GM04503 (cell line): ENCODE data around the gene PERM1.
"Not testable (repeated sequence)": the region's sequence is repeated elsewhere in the genome, so short reads cannot be mapped to it uniquely, and the experiment has no call there.

ENCODE experiments used
- DNase-seq: peaks from one replicate; pipeline ENCODE4 v3.0.0-alpha.2; 2012; ENCODE audit warnings: low read depth

PERM1 gene

DNA sequence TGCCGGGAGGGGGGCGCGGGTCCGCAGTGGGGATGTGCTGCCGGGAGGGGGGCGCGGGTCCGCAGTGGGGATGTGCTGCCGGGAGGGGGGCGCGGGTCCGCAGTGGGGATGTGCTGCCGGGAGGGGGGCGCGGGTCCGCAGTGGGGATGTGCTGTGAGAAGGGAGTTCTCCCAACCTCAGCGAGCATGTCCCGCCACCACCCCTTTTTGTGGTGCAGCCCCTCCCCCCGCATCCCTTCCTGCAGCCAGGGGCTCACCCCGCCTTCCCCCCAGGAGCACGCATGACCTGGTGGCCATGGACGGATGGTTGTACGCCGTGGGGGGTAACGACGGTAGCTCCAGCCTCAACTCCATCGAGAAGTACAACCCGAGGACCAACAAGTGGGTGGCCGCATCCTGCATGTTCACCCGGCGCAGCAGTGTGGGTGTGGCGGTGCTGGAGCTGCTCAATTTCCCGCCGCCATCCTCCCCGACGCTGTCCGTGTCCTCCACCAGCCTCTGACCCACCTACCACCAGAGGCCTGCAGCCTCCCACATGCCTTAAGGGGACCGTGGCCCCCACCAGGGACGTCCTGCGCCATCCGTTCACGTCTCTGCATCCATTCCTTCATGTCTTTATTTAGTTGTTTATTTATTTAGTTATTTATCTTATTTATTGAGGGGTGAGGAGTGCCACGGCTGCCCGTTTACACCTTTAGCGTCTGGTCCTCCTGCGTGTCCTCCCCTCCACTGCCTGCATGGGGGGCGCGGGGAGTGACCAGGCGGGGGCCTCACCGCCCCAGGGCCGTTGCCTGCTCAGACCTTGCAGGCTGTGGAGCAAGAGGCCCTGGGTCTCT lies 17.0 kb downstream of the PERM1 start:
- DNase-seq, result no peak

DNA sequence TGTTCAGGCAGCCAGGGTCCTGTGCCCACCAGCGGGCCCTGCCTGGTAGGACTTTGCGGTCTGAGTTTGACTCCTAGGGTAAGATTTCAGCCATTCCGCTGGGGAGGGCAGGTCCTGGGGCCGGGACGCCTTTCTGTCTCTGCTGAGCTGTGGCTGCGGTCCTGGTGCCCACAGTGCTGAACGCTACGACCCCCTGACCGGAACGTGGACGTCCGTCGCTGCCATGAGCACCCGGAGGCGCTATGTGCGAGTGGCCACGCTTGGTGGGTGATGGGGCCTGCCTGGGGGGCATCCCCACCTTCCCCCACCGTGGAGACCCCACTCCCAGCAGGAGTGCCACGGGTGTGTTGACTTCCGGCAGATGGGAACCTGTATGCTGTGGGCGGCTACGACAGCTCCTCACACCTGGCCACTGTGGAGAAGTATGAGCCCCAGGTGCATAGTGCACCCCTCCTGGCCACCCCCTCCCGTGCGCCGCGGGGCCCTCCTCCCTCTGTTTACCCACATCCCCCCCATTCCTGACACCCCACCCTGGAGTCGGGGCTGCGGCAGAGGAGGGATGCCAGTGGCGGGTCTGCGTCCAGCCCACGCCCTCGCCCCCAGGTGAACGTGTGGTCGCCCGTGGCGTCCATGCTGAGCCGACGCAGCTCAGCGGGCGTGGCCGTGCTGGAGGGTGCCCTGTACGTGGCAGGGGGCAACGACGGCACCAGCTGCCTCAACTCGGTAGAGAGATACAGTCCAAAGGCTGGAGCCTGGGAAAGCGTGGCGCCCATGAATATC lies 18.0 kb downstream of the PERM1 start:
- no peak for DNase-seq

DNA sequence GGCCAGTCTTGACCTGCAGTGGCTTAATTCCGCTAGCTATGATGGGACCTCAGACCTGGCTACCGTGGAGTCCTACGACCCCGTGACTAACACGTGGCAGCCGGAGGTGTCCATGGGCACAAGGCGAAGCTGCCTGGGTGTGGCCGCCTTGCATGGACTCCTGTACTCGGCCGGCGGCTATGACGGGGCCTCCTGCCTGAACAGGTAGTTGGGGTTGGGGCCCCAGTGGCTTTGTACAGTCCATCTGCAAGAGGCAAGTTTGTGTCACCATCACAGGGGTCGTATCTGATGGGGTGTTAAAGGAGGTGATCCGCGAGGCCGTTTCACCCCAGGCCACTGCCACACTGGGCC lies 18.6 kb downstream of the PERM1 start:
- DNase-seq, result no peak

DNA sequence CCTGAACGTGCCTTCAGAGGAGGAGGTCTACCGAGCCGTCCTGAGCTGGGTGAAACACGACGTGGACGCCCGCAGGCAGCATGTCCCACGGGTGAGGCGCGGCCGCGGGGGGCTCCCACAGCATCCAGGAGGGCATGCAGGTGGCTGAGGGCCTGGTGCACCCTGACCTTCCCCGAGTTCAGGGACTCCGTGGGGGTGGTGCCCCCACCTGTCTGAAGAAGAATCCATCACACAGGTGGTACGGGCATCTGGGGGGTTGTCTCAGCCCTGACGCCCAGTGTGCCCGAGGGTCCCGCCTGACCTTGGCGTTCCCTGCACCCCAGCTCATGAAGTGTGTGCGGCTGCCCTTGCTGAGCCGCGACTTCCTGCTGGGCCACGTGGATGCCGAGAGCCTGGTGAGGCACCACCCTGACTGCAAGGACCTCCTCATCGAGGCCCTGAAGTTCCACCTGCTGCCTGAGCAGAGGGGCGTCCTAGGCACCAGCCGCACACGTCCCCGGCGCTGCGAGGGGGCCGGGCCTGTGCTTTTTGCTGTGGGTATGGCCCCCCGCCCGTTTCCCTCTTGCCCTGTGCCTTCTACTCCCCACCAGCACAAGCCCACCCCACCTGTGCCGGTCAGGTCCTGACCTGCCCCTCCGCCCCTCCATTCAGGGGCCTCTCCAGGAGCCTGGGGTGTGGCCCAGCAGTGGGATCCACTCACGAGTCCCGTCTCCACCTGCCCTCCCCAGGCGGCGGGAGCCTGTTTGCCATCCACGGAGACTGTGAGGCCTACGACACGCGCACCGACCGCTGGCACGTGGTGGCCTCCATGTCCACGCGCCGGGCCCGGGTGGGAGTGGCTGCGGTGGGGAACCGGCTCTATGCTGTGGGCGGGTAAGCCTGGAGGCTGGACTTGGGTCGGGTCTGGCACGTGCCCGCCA lies 19.3 kb downstream of the PERM1 start:
- no peak for DNase-seq

DNA sequence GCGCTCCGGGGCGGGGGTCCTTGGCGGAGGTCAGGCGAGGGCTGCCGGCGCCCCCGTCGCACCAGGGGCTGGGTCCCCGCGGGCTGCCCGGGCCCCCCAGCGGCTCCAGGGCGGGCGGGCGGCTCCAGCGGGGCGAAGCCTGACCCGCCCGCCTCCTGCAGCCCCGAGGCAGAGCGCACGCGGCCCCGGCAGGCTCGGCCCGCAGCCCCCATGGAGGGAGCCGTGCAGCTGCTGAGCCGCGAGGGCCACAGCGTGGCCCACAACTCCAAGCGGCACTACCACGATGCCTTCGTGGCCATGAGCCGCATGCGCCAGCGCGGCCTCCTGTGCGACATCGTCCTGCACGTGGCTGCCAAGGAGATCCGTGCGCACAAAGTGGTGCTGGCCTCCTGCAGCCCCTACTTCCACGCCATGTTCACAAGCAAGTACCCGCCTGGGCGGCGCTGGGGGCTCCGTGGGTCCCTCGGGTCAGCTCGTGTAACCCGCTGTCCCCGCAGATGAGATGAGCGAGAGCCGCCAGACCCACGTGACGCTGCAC lies 20.7 kb downstream of the PERM1 start:
- DNase-seq, result no peak

DNA sequence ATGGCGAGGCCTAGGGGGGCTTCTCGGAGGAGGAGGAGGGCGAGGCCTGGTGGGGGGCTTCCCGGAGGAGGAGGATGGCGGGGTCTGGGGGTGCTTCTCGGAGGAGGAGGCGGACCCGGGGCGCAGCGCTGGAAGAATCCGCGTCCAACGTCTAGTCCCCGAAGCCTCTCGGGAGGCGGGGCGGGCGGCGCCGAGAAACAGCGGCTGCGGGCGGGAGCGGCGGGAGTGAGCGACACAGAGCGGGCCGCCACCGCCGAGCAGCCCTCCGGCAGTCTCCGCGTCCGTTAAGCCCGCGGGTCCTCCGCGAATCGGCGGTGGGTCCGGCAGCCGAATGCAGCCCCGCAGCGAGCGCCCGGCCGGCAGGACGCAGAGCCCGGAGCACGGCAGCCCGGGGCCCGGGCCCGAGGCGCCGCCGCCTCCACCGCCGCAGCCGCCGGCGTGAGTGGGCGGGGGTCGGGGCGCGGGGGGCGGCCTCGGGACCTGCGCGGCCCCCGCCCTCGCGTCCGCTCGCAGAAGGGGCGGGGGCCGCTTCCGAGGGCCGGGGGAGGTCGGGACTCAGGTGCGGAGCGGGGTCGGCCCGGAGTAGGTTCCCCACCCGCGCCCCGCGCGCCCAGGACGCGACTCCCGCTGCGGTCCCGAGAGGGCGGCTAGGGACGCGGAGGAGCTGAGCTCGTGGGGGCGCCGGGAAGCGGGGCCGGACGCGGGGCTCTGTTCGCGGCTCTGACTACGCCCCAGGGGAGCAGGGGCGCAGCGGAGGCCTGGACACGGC lies 21.3 kb downstream of the PERM1 start, which contains the start of gene KLHL17:
Gene KLHL17 (plus strand): TSS at position 222 of the 769 bp plus-strand sequence. CDS start 110 bp downstream, at position 332.
- no peak for DNase-seq

DNA sequence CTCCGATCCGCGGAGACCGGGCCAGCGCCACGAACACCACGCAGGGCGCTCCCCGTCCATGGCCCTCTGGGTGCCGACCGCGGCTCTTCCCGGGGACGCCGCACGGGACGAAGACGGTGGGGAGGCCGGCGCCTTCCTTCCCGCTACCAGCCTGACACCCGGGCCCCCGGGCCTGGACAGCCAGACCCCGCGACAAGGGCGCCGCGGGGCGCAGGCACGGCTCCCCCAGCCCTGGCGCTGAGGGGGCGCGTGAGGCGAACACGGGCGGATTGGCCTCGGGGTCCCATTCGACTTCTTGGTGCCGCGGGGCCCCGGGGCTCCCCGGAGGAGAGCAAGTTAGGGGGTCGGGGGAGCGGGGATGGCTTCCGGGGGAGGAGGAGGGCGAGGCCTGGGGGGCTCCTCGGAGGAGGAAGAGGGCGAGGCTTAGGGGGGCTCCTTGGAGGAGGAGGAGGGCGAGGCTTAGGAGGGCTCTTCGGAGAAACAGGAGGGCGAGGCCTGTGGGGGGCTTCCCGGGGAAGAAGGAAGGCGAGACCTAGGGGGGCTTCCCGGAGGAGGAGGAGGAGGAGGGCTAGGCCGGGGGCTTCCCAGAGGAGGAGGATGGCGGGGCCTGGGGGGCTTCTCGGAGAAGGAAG lies 22.0 kb downstream of the PERM1 start:
- DNase-seq, result no peak

DNA sequence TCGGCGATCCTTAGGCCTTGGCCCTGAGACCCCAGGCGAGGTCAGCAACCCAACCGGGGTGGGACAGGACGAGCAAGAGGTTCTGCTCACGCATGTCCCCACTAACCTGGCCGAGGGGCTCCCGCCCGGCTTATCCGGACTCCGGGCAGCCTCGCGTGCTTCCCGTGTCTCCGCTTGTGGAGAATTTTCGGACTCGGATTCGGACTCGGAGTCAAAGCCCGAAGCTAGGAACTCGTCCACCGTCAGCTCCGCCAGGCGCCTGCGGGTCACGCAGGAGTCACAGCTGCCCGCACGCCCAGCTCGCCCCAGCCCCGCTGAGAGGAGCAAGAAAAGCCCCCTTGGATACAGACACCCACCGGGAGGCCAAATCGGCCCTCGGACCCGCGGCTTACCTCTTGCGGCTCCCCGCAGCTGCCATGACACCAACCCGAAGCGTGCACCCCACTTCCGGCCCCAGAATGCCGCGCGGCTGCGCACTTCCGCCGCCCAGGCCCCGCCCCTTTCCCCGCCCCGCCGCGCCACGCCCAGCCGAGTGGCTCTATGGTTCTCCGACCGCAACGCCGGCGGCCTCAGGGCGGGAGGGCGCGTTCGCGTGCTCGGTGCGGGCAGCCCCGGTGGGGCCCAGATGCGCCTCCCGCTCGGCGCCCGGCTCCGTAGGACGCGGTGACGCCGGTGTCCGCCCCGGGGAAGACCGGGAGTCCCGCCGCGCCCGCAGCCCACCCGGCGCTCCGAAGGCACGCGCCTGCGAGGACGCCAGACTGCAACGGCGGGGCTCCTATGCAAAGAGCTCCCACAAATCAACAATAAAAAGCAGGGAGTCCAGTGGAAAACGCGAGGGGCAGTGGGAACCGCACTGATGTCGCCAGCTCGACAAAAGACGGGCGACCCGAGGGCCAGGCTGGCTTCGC lies 22.8 kb downstream of the PERM1 start, which contains the start of gene NOC2L:
Gene NOC2L (minus strand): TSS at position 434 of the 908 bp plus-strand sequence. CDS start 16 bp downstream, at position 418.
- DNase-seq, result no peak

DNA sequence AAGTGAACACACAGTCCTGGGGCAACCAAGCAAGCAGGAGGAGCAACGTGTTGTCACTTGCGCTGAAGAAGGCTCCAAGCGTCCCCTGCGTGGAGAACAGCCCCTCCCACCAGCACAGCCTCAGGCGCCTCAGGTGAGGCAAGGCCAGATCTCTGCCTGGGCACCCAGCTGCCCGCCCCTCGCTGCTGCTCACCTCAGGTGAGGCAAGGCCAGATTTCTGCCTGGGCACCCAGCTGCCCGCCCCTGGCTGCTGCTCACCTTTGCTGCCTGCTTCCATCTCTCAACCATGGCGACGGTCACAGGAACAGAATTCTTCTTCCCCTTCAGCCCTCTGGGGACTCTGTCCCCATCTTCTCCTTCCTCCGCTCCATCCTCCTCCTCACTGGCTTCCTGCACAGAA lies 25.3 kb downstream of the PERM1 start:
- no peak for DNase-seq

DNA sequence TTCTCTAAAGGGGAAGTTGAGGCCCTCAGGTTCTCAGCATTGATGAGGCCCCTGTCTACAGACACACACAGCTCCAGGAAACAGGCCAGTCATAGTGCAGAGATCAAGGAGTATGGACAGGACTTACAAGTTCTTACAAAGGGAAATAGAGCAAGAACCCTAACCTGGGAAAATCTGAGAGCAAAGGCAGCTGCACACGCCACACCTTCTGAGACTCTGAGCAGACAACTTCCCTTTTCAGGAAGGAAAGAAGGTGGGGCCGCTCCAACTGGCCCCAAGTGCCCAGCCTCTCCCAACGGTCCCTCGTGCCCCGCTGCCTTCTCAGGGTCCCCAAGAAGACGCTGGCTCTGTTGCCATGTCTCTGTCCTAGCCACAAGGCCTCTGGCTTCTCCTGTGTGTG lies 26.4 kb downstream of the PERM1 start:
- DNase-seq, result no peak

DNA sequence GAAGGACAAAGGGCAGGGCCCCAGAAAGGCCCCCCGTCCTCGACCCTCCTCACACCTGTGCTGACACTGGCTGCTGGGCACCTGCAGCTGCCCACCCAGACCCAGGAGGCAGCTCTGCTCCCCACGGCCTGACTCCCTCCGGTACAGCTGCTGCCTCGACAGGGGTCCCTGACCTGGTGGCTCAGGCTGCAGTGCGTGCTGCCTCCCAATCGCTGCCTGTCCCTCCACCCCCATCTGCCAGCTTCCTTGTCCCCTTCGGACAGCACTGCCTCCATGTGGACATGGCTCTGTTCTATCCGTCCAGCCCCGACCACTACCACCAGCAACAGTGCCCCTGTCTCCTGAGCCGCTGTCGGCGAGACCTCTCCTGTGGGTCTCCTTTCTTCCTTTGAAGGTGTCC lies 27.0 kb downstream of the PERM1 start:
- no peak for DNase-seq

DNA sequence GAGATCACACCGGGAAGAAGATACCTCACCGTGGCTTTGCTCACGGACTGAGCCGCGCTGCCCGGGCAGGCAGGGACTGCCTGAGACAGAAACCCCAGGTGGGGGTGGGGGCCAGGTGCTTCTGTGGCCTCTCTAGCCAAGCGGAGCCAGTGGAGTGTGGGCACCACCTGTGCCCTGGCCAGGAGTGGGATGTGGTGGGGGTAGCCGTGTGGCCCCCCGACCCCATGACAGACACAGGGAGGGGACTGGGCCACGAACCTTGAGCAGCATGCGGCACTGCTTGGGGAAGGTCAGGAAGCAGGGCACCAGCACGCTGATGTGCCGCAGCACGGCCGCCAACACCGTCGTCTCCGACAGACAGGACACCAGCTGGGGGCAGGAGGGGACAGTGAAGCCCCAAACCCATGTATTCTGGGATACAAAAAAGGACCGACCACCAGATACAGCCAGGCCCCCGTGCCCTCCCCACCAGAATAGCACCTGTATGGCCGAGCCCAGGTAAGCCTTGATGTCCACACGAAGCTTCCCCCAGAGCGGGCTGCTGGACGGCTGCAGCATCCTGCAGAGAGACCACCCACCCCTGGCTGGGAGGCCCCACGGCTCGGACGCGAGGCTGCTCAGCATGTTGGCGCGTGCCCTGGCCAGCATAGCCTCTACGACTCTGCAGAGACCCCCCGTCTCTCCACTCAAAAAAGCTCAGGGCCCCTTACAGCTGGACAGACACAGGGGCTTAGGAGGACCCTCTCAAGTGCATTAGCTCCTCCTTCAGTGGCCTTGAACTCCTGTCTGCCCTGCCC lies 28.2 kb downstream of the PERM1 start:
- DNase-seq, result no peak

DNA sequence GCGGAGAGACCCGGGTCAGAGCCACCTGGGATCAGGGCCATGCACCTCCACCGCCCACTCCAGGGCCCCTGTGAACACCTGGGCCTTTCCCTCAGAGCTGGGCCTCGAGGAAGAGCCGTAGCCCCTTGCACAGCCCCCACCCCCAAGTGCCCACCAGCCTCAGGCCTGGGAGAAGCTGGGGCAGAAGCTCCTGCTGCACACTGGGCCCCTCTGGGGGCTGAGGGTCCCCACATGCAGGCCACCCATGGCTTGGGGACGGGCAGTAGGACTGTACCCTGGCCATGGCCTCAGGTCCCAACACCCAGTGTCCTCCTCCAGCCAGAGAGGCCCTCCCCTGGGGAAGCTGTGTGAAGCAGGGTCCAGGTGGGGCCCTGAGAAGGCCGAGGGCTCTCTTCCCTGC lies 29.3 kb downstream of the PERM1 start:
- DNase-seq, result no peak

DNA sequence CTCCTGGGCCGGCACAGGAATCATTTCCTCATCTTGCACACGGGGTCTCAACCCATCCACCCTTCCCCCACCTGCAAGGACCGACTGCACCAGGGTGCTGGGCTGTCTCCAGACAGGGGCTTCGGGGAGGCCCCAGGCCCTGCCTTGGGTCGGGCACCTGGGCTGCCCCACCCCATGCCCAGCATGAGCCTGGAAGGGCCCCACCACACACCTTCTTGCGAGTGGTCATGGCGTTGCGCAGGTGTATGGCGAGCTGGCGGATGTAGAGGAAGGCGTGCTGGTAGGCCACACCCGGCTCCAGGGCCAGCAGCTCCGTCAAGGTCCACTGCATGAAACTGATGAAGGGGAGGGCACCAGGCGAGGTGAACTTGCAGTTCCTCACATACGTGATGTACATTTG lies 29.7 kb downstream of the PERM1 start:
- no peak for DNase-seq

DNA sequence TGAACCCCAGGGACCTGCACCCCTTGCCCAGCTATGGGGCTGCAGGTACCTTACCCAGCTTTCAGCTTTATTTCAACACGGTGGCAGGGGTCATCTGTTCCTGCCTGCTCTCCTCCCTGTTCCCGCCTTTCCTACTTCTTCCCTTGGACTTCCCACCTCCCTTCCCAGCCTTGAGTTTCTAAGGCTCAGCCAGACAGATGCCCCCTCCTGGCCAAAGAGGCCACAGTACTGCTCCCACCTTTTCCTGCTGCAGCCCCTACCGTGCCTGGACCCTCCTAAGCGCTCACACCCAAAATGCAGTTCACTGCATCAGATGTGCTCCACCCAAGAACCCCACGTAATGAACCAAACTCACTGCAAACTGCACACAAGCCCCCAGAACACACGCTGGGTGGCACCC lies 30.5 kb downstream of the PERM1 start:
- no peak for DNase-seq

DNA sequence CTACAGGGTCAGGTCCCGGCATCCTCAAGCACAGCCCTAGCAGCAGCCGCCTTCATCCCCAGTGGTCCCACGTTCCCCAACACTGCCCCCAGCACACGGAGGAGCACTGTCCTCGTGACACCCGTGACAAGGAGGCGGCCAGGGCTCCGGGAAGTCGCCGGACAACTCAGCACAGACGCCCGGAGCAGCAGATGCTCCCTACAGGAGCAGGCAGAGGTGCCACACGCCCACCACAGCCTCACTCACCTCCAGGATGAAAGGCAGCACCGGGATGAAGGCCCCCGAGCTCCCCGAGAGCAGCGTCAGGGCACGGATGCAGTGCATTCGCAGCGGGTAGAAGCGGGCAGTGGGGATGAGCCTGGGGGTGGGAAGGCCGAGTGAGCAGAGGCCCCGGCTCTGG lies 31.0 kb downstream of the PERM1 start:
- DNase-seq, result no peak

DNA sequence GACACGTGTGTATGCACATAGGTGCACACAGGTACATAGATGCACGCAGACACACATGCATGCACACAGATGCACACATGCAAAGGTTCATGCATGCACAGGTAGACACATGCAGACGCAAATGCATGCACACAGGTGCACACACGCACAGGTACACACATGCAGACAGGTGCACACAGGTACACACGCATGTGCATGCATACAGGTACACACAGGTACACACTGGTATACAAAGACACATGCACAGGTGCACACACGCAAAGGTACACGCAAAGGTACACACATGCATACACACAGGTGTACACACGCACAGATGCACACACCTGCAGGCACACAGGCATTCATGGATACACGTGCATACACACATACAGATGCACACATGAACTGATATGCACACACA lies 31.6 kb downstream of the PERM1 start:
- no peak for DNase-seq

DNA sequence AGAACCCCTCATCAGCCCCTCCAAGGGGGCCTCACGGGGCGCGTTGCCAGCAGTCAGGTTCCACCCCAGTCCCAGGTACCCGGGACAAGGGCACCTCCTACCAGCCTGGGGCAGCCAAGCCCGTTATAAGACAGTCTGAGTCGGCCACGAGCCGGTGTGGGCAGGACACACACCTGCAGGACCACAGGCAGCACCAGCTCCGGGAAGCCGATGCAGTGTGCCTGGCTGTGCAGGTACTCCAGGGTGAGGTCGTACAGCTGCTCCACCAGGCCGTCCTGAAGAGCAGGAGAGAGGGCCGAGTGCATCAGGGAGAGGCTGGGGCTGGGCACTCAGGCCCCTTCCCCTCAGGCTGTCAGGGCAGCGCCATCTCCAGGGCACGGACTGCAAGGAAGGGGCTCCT lies 33.9 kb downstream of the PERM1 start:
- no peak for DNase-seq

DNA sequence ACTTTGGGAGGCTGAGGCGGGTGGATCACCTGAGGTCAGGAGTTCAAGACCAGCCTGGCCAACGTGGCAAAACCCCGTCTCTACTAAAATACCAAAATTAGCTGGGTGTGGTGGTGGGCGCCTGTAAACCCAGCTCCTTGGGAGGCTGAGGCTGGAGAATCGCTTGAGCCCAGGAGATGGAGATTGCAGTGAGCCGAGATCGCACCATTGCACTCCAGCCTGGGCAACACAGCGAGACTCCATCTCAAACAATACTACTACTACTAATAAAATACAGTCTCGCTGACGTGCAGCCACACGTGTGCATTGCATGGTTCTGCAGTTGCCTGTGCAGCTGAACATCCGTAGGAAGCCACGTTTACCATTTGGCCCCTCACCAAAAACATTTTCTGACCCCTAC lies 35.1 kb downstream of the PERM1 start:
- DNase-seq, result not testable (repeated sequence)
